Osteoblast (primary cell): ENCODE measurements around the gene HAX1. TPM values are rescaled to one million over a fixed set of nuclear protein-coding genes. Genes with fewer than 3 reads are reported as not detected.

ENCODE experiments used
- DNase-seq: peaks from one replicate; pipeline ENCODE4 v3.0.0; 2011; ENCODE audit warnings: low spot score, mixed read lengths; ENCODE audit not compliant: insufficient read length; ENCODE audit errors: missing footprints
- H2AFZ ChIP-seq: 2 replicates; pipeline ENCODE4 v1.6.0; 2011; ENCODE audit warnings: mild to moderate bottlenecking, low read length
- H3K27ac ChIP-seq: 2 replicates; pipeline ENCODE4 v1.5.1; 2011; ENCODE audit warnings: mild to moderate bottlenecking, low read depth, low read length, moderate library complexity
- H3K27me3 ChIP-seq: 2 replicates; pipeline ENCODE4 v1.6.0; 2012; ENCODE audit warnings: mild to moderate bottlenecking, control low read depth, inconsistent platforms, low read length, moderate library complexity; ENCODE audit not compliant: insufficient read depth
- H3K36me3 ChIP-seq: 2 replicates; pipeline ENCODE4 v1.5.1; 2011; ENCODE audit warnings: mild to moderate bottlenecking, low read length, control low read depth, moderate library complexity; ENCODE audit not compliant: insufficient read depth
- H3K4me1 ChIP-seq: 2 replicates; pipeline ENCODE4 v1.5.1; 2011; ENCODE audit warnings: mild to moderate bottlenecking, low read length, control low read depth, moderate library complexity; ENCODE audit not compliant: insufficient read depth
- H3K4me2 ChIP-seq: 2 replicates; pipeline ENCODE4 v1.6.0; 2011; ENCODE audit warnings: mild to moderate bottlenecking, low read length; ENCODE audit not compliant: insufficient read depth
- H3K4me3 ChIP-seq: fragments of 200-600 bp; sonication (generic); 3 replicates; pipeline ENCODE4 v1.5.1; 2012; ENCODE audit warnings: mild to moderate bottlenecking, low read length, inconsistent platforms; ENCODE audit not compliant: insufficient read depth
- H3K79me2 ChIP-seq: 2 replicates; pipeline ENCODE4 v1.6.0; 2012; ENCODE audit warnings: mild to moderate bottlenecking, low read length, control low read depth, inconsistent platforms; ENCODE audit not compliant: insufficient read depth
- H3K9me3 ChIP-seq: 2 replicates; pipeline ENCODE4 v1.5.1; 2011; ENCODE audit warnings: low read depth, low read length, control low read depth
- H4K20me1 ChIP-seq: 2 replicates; pipeline ENCODE4 v1.6.0; 2012; ENCODE audit warnings: mild to moderate bottlenecking, low read length, control low read depth; ENCODE audit not compliant: insufficient read depth
- total RNA-seq: library from RNA; depleted of rRNA; stranded (reverse); fragments of >200 nt; gene quantifications from 2 replicates; pipeline ENCODE4 v1.2.3, GENCODE V29; 2012
- TF ChIP-seq, protein P1 (sequence below): IDR thresholded peaks from 2 replicates; pipeline ENCODE4 v1.5.1; 2011; ENCODE audit warnings: mild to moderate bottlenecking, low read depth, low read length, moderate library complexity; ENCODE audit errors: extremely low read depth

HAX1 gene
- total RNA-seq, 1 donor, result 152 TPM

DNA sequence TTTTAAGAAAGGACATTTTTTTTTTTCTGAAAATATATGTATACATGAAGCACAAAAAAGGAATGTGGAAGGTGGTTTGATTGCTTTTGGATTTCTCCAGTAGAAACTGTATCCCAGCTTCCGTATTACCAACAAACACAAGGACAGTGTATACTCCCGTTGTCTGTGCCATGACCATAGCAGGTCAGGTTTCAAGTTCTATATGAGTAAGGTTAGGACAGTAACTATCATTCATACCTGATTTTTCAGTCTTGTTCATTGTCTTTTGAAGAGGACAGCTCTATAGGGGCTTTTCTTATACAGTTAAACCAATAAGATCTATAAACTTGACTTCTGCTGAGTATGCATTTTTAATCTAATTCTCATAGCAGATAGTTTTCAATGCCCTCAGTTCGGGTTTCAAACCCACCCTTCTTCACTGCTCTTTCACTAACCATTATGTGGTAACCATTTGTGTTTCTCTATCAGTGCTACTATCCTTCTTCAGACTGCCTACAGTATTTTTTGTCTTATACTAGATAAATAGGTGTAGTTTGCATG is 32.1 kb upstream of the HAX1 start:
- H3K4me1 ChIP-seq, result no peaks in the 10 kb centered on the region
- peaks cover 81% of the 10 kb centered on the region for H3K79me2 ChIP-seq
- no peak overlapping the region for H3K4me2 ChIP-seq
- TF ChIP-seq, protein P1, sequence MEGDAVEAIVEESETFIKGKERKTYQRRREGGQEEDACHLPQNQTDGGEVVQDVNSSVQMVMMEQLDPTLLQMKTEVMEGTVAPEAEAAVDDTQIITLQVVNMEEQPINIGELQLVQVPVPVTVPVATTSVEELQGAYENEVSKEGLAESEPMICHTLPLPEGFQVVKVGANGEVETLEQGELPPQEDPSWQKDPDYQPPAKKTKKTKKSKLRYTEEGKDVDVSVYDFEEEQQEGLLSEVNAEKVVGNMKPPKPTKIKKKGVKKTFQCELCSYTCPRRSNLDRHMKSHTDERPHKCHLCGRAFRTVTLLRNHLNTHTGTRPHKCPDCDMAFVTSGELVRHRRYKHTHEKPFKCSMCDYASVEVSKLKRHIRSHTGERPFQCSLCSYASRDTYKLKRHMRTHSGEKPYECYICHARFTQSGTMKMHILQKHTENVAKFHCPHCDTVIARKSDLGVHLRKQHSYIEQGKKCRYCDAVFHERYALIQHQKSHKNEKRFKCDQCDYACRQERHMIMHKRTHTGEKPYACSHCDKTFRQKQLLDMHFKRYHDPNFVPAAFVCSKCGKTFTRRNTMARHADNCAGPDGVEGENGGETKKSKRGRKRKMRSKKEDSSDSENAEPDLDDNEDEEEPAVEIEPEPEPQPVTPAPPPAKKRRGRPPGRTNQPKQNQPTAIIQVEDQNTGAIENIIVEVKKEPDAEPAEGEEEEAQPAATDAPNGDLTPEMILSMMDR, result no peak
- no peak overlapping the region for H3K27ac ChIP-seq
- no peaks in the 10 kb centered on the region for H3K27me3 ChIP-seq
- no peaks in the 10 kb centered on the region for H3K9me3 ChIP-seq
- H2AFZ ChIP-seq, result no peak overlapping the region
- peaks cover 82% of the 10 kb centered on the region for H3K36me3 ChIP-seq
- H4K20me1 ChIP-seq, result peaks cover 48% of the 10 kb centered on the region
- no peak for DNase-seq
- H3K4me3 ChIP-seq, result no peak overlapping the region

DNA sequence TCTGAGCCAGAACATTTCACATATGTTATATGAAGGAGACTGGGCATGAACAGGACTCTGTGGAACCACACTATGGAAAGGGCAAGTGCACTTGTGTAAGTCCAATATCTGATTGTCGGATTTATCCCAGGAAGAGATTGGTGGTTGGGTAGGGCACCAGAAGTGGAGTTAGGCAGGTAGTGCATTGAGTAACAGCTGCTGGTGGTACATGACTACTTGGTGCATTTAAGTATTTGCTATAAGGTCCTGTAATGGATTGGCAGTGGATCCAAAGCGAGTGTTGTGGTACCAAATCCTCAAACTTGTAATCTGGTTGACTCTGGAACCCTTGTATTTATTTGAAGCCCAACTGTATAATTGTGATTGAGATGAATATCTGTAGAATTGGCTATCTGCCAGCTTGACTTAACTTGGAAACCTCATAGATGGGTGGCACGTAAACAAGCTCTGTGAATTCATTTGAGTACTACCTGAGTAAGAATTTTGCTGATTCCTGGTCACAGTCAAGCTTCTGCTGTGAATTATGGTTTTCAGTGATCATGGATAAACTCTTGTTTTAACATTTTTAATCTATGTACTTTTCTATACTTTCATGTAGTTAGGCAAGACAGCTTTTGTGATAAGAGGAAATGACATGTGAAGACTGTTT is 30.6 kb upstream of the HAX1 start:
- H3K4me1 ChIP-seq, result no peaks in the 10 kb centered on the region
- H3K27me3 ChIP-seq, result no peaks in the 10 kb centered on the region
- no peak overlapping the region for H3K27ac ChIP-seq
- H4K20me1 ChIP-seq, result peaks cover 46% of the 10 kb centered on the region
- H3K4me2 ChIP-seq, result no peak overlapping the region
- H3K79me2 ChIP-seq, result peaks cover 68% of the 10 kb centered on the region
- H3K9me3 ChIP-seq, result no peaks in the 10 kb centered on the region
- DNase-seq, result no peak
- no peak overlapping the region for H3K4me3 ChIP-seq
- H2AFZ ChIP-seq, result no peak overlapping the region
- TF ChIP-seq, protein P1, result no peak
- H3K36me3 ChIP-seq, result peaks cover 82% of the 10 kb centered on the region

DNA sequence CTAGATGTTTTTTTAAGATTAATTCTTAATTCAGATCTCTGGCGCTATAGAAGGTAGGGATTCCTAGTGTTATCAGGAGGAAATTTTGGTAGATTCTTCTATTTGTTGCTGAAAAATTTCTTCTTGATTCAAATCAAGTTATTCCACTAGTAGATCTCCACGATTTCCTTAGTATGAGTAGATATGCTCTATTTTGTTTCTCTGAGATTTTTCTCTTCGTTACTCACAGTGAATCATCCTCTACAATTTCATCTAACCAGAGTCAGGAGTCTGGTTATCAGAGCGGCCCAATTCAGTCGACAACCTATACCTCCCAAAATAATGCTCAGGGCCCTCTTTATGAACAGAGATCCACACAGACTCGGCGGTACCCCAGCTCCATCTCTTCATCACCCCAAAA is 18.8 kb upstream of the HAX1 start:
- Histone ChIP-seq H3K79me2 (peaks cover 13% of the 10 kb centered on the region), H3K36me3 (peaks cover 92% of the 10 kb centered on the region), H4K20me1 (peaks cover 8% of the 10 kb centered on the region), H2AFZ (no peak overlapping the region), H3K4me3 (no peak overlapping the region), H3K4me2 (no peak overlapping the region), H3K27me3 (no peaks in the 10 kb centered on the region), H3K9me3 (no peaks in the 10 kb centered on the region), H3K4me1 (peaks cover 7% of the 10 kb centered on the region), H3K27ac (peak overlapping the region; percentile 35)
- DNase-seq, result peak; percentile 78
- TF ChIP-seq, protein P1, result no peak

DNA sequence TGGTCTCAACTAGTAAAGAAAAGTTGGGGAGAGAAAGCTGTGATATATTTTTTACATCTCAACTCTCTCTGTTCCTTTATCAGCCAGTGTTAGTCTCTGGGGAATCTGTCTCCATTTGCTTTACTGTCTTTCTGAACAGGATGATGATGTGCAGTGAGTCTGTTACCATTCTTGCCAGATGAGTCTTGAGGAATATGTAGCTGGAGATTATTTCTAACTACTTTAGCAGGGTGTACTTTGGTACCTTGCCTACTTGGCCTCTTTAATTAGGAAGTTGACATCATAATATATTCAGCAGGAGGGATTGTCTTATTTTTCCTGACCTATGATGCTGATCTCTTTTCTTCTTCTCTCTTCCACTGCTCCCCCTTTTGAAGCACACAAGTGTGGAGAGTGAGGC is 15.7 kb upstream of the HAX1 start:
- Histone ChIP-seq H3K27ac (peak overlapping the region; percentile 29), H3K4me2 (no peak overlapping the region), H3K9me3 (no peaks in the 10 kb centered on the region), H2AFZ (no peak overlapping the region), H3K79me2 (peaks cover 25% of the 10 kb centered on the region), H3K4me1 (peaks cover 7% of the 10 kb centered on the region), H3K4me3 (no peak overlapping the region), H3K36me3 (peaks cover 92% of the 10 kb centered on the region), H4K20me1 (peaks cover 10% of the 10 kb centered on the region), H3K27me3 (no peaks in the 10 kb centered on the region)
- TF ChIP-seq, protein P1, result no peak
- peak; percentile 90 for DNase-seq
